Neural cell (in vitro differentiated cells): Measurements from ENCODE around the gene TCF25. TPM values are rescaled to one million over a fixed set of nuclear protein-coding genes. Genes with fewer than 3 reads are reported as not detected.

Experiments used
- H2AFZ ChIP-seq: fragments of 200-600, 300-800 bp; sonication (generic), shearing (Covaris generic); 2 replicates; pipeline ENCODE4 v1.6.0; 2014; ENCODE audit warnings: low read depth, mild to moderate bottlenecking, antibody characterized with exemption, low read length, moderate library complexity
- H3F3A ChIP-seq: fragments of 200-600 bp; shearing (Covaris generic); 2 replicates; pipeline ENCODE4 v1.6.1; 2016; ENCODE audit warnings: mild to moderate bottlenecking, moderate library complexity, mixed read lengths, antibody characterized with exemption, low read length; ENCODE audit not compliant: insufficient read depth, poor library complexity, severe bottlenecking
- H3K27ac ChIP-seq: fragments of 200-600, 300-800 bp; sonication (generic), shearing (Covaris generic); 2 replicates; pipeline ENCODE4 v1.5.1; 2014; ENCODE audit warnings: mild to moderate bottlenecking, low read length, moderate library complexity
- H3K27me3 ChIP-seq: fragments of 300-800, 200-600 bp; sonication (generic), shearing (Covaris generic); 2 replicates; pipeline ENCODE4 v1.6.0; 2014; ENCODE audit warnings: mild to moderate bottlenecking, low read depth, low read length, moderate library complexity; ENCODE audit not compliant: insufficient read depth
- H3K36me3 ChIP-seq: fragments of 300-800, 200-600 bp; sonication (generic), shearing (Covaris generic); 2 replicates; pipeline ENCODE4 v1.5.1; 2014; ENCODE audit warnings: mild to moderate bottlenecking, antibody characterized with exemption, low read length, moderate library complexity; ENCODE audit not compliant: insufficient read depth
- H3K4me2 ChIP-seq: fragments of 300-800, 200-600 bp; sonication (generic), shearing (Covaris generic); 2 replicates; pipeline ENCODE4 v1.6.0; 2014; ENCODE audit warnings: mild to moderate bottlenecking, low read length
- H3K4me3 ChIP-seq: fragments of 300-800, 200-600 bp; sonication (generic), shearing (Covaris generic); 2 replicates; pipeline ENCODE4 v1.5.1; 2014; ENCODE audit warnings: mild to moderate bottlenecking, low read length, moderate library complexity
- H3K79me2 ChIP-seq: fragments of 200-600 bp; shearing (Covaris generic); replicated peaks from 2 replicates; pipeline ENCODE4 v1.6.0; 2014; ENCODE audit warnings: mild to moderate bottlenecking, low read length, moderate library complexity; ENCODE audit not compliant: insufficient read depth
- H3K9ac ChIP-seq: fragments of 300-800, 200-600 bp; sonication (generic), shearing (Covaris generic); 2 replicates; pipeline ENCODE4 v1.6.1; 2016; ENCODE audit warnings: mild to moderate bottlenecking, low read length, mixed read lengths
- H3K9me2 ChIP-seq: fragments of 200-600 bp; shearing (Covaris generic); 2 replicates; pipeline ENCODE4 v1.6.1; 2016; ENCODE audit warnings: mild to moderate bottlenecking, low read length, mixed read lengths; ENCODE audit not compliant: insufficient read depth
- H3K9me3 ChIP-seq: fragments of 200-600, 300-800 bp; sonication (generic), shearing (Covaris generic); 2 replicates; pipeline ENCODE4 v1.6.1; 2016; ENCODE audit warnings: mild to moderate bottlenecking, mixed run types, low read length, moderate library complexity, mixed read lengths
- H4K20me1 ChIP-seq: fragments of 200-600 bp; shearing (Covaris generic); 2 replicates; pipeline ENCODE4 v1.6.1; 2016; ENCODE audit warnings: mild to moderate bottlenecking, mixed run types; ENCODE audit not compliant: insufficient read depth
- CTCF ChIP-seq: fragments of 450-650 bp; IDR thresholded peaks from 2 replicates; pipeline ENCODE4 v1.5.1; 2014; ENCODE audit warnings: antibody characterized with exemption, mild to moderate bottlenecking, moderate library complexity; ENCODE audit not compliant: poor library complexity, severe bottlenecking
- EP300 ChIP-seq: fragments of 450-650 bp; conservative IDR thresholded peaks from 2 replicates; pipeline ENCODE4 v1.6.1; 2014; ENCODE audit warnings: antibody characterized with exemption, mild to moderate bottlenecking, moderate library complexity; ENCODE audit not compliant: poor library complexity, severe bottlenecking
- EZH2 ChIP-seq: fragments of 200-600, 300-800 bp; shearing (Covaris generic), sonication (generic); IDR thresholded peaks from 2 replicates; pipeline ENCODE4 v1.6.1; 2014; ENCODE audit warnings: antibody characterized with exemption, low read length, borderline replicate concordance, mild to moderate bottlenecking; ENCODE audit not compliant: insufficient read depth, poor library complexity, severe bottlenecking
- MXI1 ChIP-seq: fragments of 450-650 bp; conservative IDR thresholded peaks from 2 replicates; pipeline ENCODE4 v1.6.1; 2014; ENCODE audit warnings: antibody characterized with exemption, mild to moderate bottlenecking; ENCODE audit not compliant: poor library complexity, severe bottlenecking
- POLR2AphosphoS5 ChIP-seq: IDR thresholded peaks from 2 replicates; pipeline ENCODE4 v1.6.1; 2012
- RAD21 ChIP-seq: fragments of 450-650 bp; conservative IDR thresholded peaks from 2 replicates; pipeline ENCODE4 v1.6.1; 2014; ENCODE audit warnings: antibody characterized with exemption, mild to moderate bottlenecking, moderate library complexity
- REST ChIP-seq: IDR thresholded peaks from 2 replicates; pipeline ENCODE4 v1.6.1; 2012; ENCODE audit warnings: borderline replicate concordance
- SMC3 ChIP-seq: fragments of 450-650 bp; conservative IDR thresholded peaks from 2 replicates; pipeline ENCODE4 v1.6.1; 2014; ENCODE audit warnings: antibody characterized with exemption, mild to moderate bottlenecking, moderate library complexity; ENCODE audit not compliant: poor library complexity
- TAF1 ChIP-seq: IDR thresholded peaks from 2 replicates; pipeline ENCODE4 v1.6.1; 2012; ENCODE audit warnings: low read depth
- polyA plus RNA-seq: library from polyadenylated mRNA; depleted of rRNA; stranded (reverse); fragments of >200 nt; gene quantifications from 2 replicates; pipeline ENCODE4 v1.2.3, GENCODE V29; 2014

TCF25 gene
- polyA plus RNA-seq, 1 donor from 2014 or later: 200 TPM

GRCh38 chr16:89960966-89961365, 87.6 kb downstream of the TCF25 start:
- Histone ChIP-seq H3K4me2 (no peak overlapping the region), H3K79me2 (no peaks in the 10 kb centered on the region), H3K4me3 (no peak overlapping the region), H3K9me2 (no peaks in the 10 kb centered on the region), H3K9ac (no peak overlapping the region), H3F3A (no peaks in the 10 kb centered on the region), H3K9me3 (no peaks in the 10 kb centered on the region), H3K36me3 (no peaks in the 10 kb centered on the region), H3K27ac (no peak overlapping the region), H4K20me1 (no peaks in the 10 kb centered on the region), H2AFZ (no peak overlapping the region), H3K27me3 (no peaks in the 10 kb centered on the region)
- TF ChIP-seq EZH2: no peak
- TF ChIP-seq MXI1: no peak
- TF ChIP-seq EP300: no peak
- no peak for TF ChIP-seq REST
- TF ChIP-seq SMC3: no peak
- no peak for TF ChIP-seq POLR2AphosphoS5
- TF ChIP-seq RAD21: no peak
- TF ChIP-seq TAF1: no peak
- no peak for TF ChIP-seq CTCF

Other genes starting within 250 kb of the TCF25 start
- gene CHMP1A, start 215.9 kb upstream of the TCF25 start, polyA plus RNA-seq: 113 and 150 TPM in 2 replicates
- gene SPATA33, start 215.8 kb upstream of the TCF25 start, polyA plus RNA-seq: 16.0 and 24.8 TPM in 2 replicates
- 126 and 161 TPM in 2 replicates for gene CDK10, start 186.9 kb upstream of the TCF25 start, polyA plus RNA-seq
- gene SPATA2L, start 171.9 kb upstream of the TCF25 start, polyA plus RNA-seq: 39.1 and 42.3 TPM in 2 replicates
- gene VPS9D1, start 152.7 kb upstream of the TCF25 start, polyA plus RNA-seq: 29.9 and 37.2 TPM in 2 replicates
- gene ZNF276, start 152.1 kb upstream of the TCF25 start, polyA plus RNA-seq: 31.8 and 35.4 TPM in 2 replicates
- 10.2 and 13.3 TPM in 2 replicates for gene FANCA, start 56.9 kb upstream of the TCF25 start, polyA plus RNA-seq
- 45.0 and 54.1 TPM in 2 replicates for gene SPIRE2, start 45.1 kb upstream of the TCF25 start, polyA plus RNA-seq
- gene MC1R, start 45.3 kb downstream of the TCF25 start, polyA plus RNA-seq: 21.3 and 27.6 TPM in 2 replicates
- 2,442 and 2,885 TPM in 2 replicates for gene TUBB3, start 49.8 kb downstream of the TCF25 start, polyA plus RNA-seq
- 212 and 213 TPM in 2 replicates for gene DEF8, start 75.2 kb downstream of the TCF25 start, polyA plus RNA-seq
- 15.4 and 18.4 TPM in 2 replicates for gene DBNDD1, start 145.9 kb downstream of the TCF25 start, polyA plus RNA-seq
- gene PRDM7, start 203.7 kb downstream of the TCF25 start, polyA plus RNA-seq: not detected in 2 replicates